HepG2 (cell line): Measurements from ENCODE around the gene AGPAT2. TPM values are rescaled to one million over a fixed set of nuclear protein-coding genes. Genes with fewer than 3 reads are reported as not detected.

Experiments used
- EP300 ChIP-seq, 3 experiments: sonication (generic) in 1 of 3; formaldehyde crosslinking in 1 of 3; IDR thresholded peaks; 2 replicates each; pipeline versions ENCODE4 v1.5.1 to v1.6.1; 2011 to 2020; ENCODE audit warnings: low read depth in 2 of 3, low read length in 2 of 3, borderline replicate concordance in 1 of 3, improper control_type of control experiment in 1 of 3, mild to moderate bottlenecking in 1 of 3, missing genetic modification reagents in 1 of 3, moderate library complexity in 1 of 3
- FOSL1 ChIP-seq: sonication (generic); formaldehyde crosslinking; IDR thresholded peaks from 2 replicates; pipeline ENCODE4 v1.9.0; 2021; ENCODE audit warnings: missing genetic modification reagents, borderline replicate concordance
- FOXJ3 ChIP-seq: sonication (generic); formaldehyde crosslinking; IDR thresholded peaks from 2 replicates; pipeline ENCODE4 v1.4.0; 2020; ENCODE audit warnings: missing genetic modification reagents, mild to moderate bottlenecking, borderline replicate concordance
- FOXK1 ChIP-seq: sonication (generic); formaldehyde crosslinking; IDR thresholded peaks from 2 replicates; pipeline ENCODE4 v1.4.0; 2020; ENCODE audit warnings: low read depth, missing genetic modification reagents, borderline replicate concordance
- FOXP1 ChIP-seq, 2 experiments: fragments of 450-650 bp in 1 of 2; IDR thresholded peaks; 2 replicates each; pipeline ENCODE4 v1.6.1; 2017 to 2018; ENCODE audit warnings: antibody characterized with exemption in 1 of 2
- GATAD2A ChIP-seq: IDR thresholded peaks from 2 replicates; pipeline ENCODE4 v1.6.1; 2016
- GLI4 ChIP-seq: sonication (generic); formaldehyde crosslinking; IDR thresholded peaks from 2 replicates; pipeline ENCODE4 v1.5.1; 2020; ENCODE audit warnings: missing genetic modification reagents, mild to moderate bottlenecking, moderate library complexity, borderline replicate concordance
- HDAC2 ChIP-seq: sonication (generic); formaldehyde crosslinking; IDR thresholded peaks from 2 replicates; pipeline ENCODE4 v1.4.0; 2020; ENCODE audit warnings: missing genetic modification reagents
- NFE2L2 ChIP-seq: fragments of 150-350 bp; IDR thresholded peaks from 2 replicates; pipeline ENCODE4 v1.6.1; 2014; ENCODE audit warnings: low read length
- NR2F2 ChIP-seq: IDR thresholded peaks from 2 replicates; pipeline ENCODE4 v1.6.1; 2012; ENCODE audit warnings: low read depth, inconsistent platforms, borderline replicate concordance
- RELA ChIP-seq: sonication (generic); formaldehyde crosslinking; IDR thresholded peaks from 2 replicates; pipeline ENCODE4 v1.4.0; 2020; ENCODE audit warnings: missing genetic modification reagents
- RFX3 ChIP-seq: IDR thresholded peaks from 2 replicates; pipeline ENCODE4 v1.6.1; 2016; ENCODE audit warnings: missing biosample characterization, missing genetic modification reagents
- RFXAP ChIP-seq: sonication (generic); formaldehyde crosslinking; IDR thresholded peaks from 2 replicates; pipeline ENCODE4 v1.4.0; 2020; ENCODE audit warnings: missing genetic modification reagents, borderline replicate concordance
- SAP130 ChIP-seq: IDR thresholded peaks from 2 replicates; pipeline ENCODE4 v1.6.1; 2016; ENCODE audit warnings: low read depth
- ZNF224 ChIP-seq: sonication (generic); formaldehyde crosslinking; IDR thresholded peaks from 2 replicates; pipeline ENCODE4 v1.5.0; 2020; ENCODE audit warnings: mild to moderate bottlenecking, missing genetic modification reagents
- ZNF253 ChIP-seq: sonication (generic); formaldehyde crosslinking; IDR thresholded peaks from 2 replicates; pipeline ENCODE4 v1.8.0; 2022; ENCODE audit warnings: mild to moderate bottlenecking, missing genetic modification reagents, borderline replicate concordance
- ZNF3 ChIP-seq: IDR thresholded peaks from 2 replicates; pipeline ENCODE4 v1.7.0; 2017; ENCODE audit warnings: inconsistent platforms
- ZNF431 ChIP-seq: sonication (generic); formaldehyde crosslinking; IDR thresholded peaks from 2 replicates; pipeline ENCODE4 v1.9.0; 2022; ENCODE audit warnings: missing genetic modification reagents, low read depth, mild to moderate bottlenecking, borderline replicate concordance
- ZNF549 ChIP-seq: sonication (generic); formaldehyde crosslinking; IDR thresholded peaks from 2 replicates; pipeline ENCODE4 v1.5.0; 2020; ENCODE audit warnings: missing genetic modification reagents
- ZNF552 ChIP-seq: sonication (generic); formaldehyde crosslinking; IDR thresholded peaks from 2 replicates; pipeline ENCODE4 v1.9.0; 2022; ENCODE audit warnings: missing genetic modification reagents, mild to moderate bottlenecking, borderline replicate concordance
- ZNF674 ChIP-seq: sonication (generic); formaldehyde crosslinking; IDR thresholded peaks from 2 replicates; pipeline ENCODE4 v1.5.0; 2020; ENCODE audit warnings: low read depth, mild to moderate bottlenecking, missing genetic modification reagents
- ZNF780A ChIP-seq: sonication (generic); formaldehyde crosslinking; IDR thresholded peaks from 2 replicates; pipeline ENCODE4 v1.8.0; 2022; ENCODE audit warnings: mild to moderate bottlenecking, missing genetic modification reagents, moderate library complexity
- polyA plus RNA-seq, 8 experiments: library from polyadenylated mRNA; depleted of rRNA in 3 of 8; stranded (reverse) in 7 of 8; unstranded in 1 of 8; fragments of >200 nt; fragmentation: Illumina TruSeq in 4 of 8; extraction: Trizol in 4 of 8; gene quantifications; 2 replicates each; pipeline versions ENCODE4 v1.2.1 to v1.2.3, GENCODE V29; 2011 to 2016; ENCODE audit warnings: low read depth in 4 of 8, missing spikeins in 1 of 8, mixed read lengths in 1 of 8; ENCODE audit not compliant: insufficient read depth in 1 of 8
- total RNA-seq, 5 experiments: library from RNA; depleted of rRNA; stranded (reverse); fragments of >200 nt; fragmentation: Illumina TruSeq; extraction: Trizol; gene quantifications; 2 replicates each; pipeline ENCODE4 v1.2.3, GENCODE V29; 2016; ENCODE audit warnings: low read depth in 1 of 5
- TF ChIP-seq, protein P1 (sequence below): IDR thresholded peaks from 2 replicates; pipeline ENCODE4 v1.6.1; 2016; ENCODE audit warnings: missing compliant biosample characterization, missing genetic modification reagents, borderline replicate concordance
- TF ChIP-seq, protein P2 (sequence below): IDR thresholded peaks from 2 replicates; pipeline ENCODE4 v1.6.1; 2016; ENCODE audit warnings: low read depth
- TF ChIP-seq, protein P3 (sequence below): sonication (generic); formaldehyde crosslinking; IDR thresholded peaks from 2 replicates; pipeline ENCODE4 v1.8.0; 2022; ENCODE audit warnings: mild to moderate bottlenecking, missing genetic modification reagents
- TF ChIP-seq, protein P4 (sequence below): sonication (generic); formaldehyde crosslinking; IDR thresholded peaks from 2 replicates; pipeline ENCODE4 v1.4.0; 2020; ENCODE audit warnings: missing genetic modification reagents

AGPAT2 gene
- total and polyA plus RNA-seq, 2 of the 13 experiments (the other 11 are each of a cell fraction or from before 2014, with no cell fraction given): 3.9 to 25.8 TPM

DNA sequence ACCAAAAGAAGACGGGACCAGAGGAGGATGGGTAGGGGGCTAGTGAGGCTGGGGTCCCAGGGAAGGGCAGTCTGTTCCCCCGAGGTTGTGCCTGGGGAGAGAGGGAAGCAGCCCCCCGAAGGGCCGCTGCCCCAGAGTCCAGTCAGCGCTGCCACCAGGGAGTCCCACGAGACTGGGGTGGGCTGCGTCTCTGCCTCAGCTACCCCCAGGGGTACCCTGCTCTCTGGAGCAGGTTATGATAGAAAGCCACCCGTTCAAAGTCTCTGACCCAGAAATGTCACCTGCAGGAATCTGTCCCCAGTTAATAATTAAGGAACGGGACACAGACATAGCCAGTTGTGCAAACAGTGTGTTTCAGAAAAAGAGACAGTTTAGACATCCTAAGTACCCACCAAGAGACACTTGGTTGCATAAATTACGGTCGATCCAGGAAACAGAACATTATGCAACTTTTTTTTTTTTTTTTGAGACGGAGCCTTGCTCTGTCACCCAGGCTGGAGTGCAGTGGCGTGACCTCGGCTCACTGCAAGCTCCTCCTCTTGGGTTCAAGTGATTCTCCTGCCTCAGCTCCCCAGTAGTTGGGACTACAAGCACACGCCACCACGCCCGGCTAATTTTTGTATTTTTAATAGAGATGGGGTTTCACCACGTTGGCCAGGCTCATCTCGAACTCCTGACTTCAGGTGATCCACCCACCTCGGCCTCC lies 10.7 kb upstream of the AGPAT2 start (continued):
- TF ChIP-seq, protein P1, sequence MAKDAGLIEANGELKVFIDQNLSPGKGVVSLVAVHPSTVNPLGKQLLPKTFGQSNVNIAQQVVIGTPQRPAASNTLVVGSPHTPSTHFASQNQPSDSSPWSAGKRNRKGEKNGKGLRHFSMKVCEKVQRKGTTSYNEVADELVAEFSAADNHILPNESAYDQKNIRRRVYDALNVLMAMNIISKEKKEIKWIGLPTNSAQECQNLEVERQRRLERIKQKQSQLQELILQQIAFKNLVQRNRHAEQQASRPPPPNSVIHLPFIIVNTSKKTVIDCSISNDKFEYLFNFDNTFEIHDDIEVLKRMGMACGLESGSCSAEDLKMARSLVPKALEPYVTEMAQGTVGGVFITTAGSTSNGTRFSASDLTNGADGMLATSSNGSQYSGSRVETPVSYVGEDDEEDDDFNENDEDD (CRISPR knock-in tag): no peak
- TF ChIP-seq NFE2L2 (no peak), ZNF431 (CRISPR knock-in tag) (0 out of 2 replicates have a peak, but pooled peaks have one; percentile 2), ZNF549 (no peak), ZNF253 (CRISPR knock-in tag) (no peak), FOSL1 (no peak), FOXK1 (CRISPR knock-in tag) (peak; percentile 68), SAP130 (CRISPR knock-in tag) (peak; percentile 68), GLI4 (CRISPR knock-in tag) (no peak), HDAC2 (CRISPR knock-in tag) (peak; percentile 41), NR2F2 (peak; percentile 86), ZNF552 (CRISPR knock-in tag) (no peak), FOXP1 (IDR thresholded peaks at IDR 0.05) (no peak), FOXP1 (CRISPR knock-in tag; IDR thresholded peaks at IDR 0.05) (peak; percentile 69; the same call in 1 of the 2 replicates), RFXAP (CRISPR knock-in tag) (peak; percentile 15; the same call in 1 of the 2 replicates), FOXJ3 (CRISPR knock-in tag) (peak; percentile 66; the same call in 1 of the 2 replicates), RFX3 (CRISPR knock-in tag) (no peak), ZNF3 (no peak), ZNF674 (CRISPR knock-in tag) (no peak), RELA (CRISPR knock-in tag) (no peak), EP300 (IDR thresholded peaks at IDR 0.05; ENCODE audit: low read depth in 2 of 2, low read length in 2 of 2) (peak in 1 of 2 experiments; percentile 75; a peak in 2 of 4 replicates), EP300 (CRISPR knock-in tag; IDR thresholded peaks at IDR 0.05; ENCODE audit: borderline replicate concordance) (no peak), ZNF224 (CRISPR knock-in tag) (0 out of 2 replicates have a peak, but pooled peaks have one; percentile 68), GATAD2A (CRISPR knock-in tag) (peak; percentile 89), ZNF780A (CRISPR knock-in tag) (no peak)
- TF ChIP-seq, protein P2, sequence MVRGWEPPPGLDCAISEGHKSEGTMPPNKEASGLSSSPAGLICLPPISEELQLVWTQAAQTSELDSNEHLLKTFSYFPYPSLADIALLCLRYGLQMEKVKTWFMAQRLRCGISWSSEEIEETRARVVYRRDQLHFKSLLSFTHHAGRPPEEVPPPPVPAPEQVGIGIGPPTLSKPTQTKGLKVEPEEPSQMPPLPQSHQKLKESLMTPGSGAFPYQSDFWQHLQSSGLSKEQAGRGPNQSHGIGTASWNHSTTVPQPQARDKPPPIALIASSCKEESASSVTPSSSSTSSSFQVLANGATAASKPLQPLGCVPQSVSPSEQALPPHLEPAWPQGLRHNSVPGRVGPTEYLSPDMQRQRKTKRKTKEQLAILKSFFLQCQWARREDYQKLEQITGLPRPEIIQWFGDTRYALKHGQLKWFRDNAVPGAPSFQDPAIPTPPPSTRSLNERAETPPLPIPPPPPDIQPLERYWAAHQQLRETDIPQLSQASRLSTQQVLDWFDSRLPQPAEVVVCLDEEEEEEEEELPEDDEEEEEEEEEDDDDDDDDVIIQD (CRISPR knock-in tag): no peak
- TF ChIP-seq, protein P3, sequence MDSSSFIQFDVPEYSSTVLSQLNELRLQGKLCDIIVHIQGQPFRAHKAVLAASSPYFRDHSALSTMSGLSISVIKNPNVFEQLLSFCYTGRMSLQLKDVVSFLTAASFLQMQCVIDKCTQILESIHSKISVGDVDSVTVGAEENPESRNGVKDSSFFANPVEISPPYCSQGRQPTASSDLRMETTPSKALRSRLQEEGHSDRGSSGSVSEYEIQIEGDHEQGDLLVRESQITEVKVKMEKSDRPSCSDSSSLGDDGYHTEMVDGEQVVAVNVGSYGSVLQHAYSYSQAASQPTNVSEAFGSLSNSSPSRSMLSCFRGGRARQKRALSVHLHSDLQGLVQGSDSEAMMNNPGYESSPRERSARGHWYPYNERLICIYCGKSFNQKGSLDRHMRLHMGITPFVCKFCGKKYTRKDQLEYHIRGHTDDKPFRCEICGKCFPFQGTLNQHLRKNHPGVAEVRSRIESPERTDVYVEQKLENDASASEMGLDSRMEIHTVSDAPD (CRISPR knock-in tag): no peak
- TF ChIP-seq, protein P4, sequence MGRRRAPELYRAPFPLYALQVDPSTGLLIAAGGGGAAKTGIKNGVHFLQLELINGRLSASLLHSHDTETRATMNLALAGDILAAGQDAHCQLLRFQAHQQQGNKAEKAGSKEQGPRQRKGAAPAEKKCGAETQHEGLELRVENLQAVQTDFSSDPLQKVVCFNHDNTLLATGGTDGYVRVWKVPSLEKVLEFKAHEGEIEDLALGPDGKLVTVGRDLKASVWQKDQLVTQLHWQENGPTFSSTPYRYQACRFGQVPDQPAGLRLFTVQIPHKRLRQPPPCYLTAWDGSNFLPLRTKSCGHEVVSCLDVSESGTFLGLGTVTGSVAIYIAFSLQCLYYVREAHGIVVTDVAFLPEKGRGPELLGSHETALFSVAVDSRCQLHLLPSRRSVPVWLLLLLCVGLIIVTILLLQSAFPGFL (CRISPR knock-in tag): no peak
